GM18508 (cell line): Measurements from ENCODE around the gene TDRKH.

Source experiments
- ATAC-seq: cut with Tn5 transposase; IDR thresholded peaks from one replicate; pipeline ENCODE4 v1.9.1; 2021; ENCODE audit warnings: moderate number of reproducible peaks; ENCODE audit not compliant: insufficient read depth, unreplicated experiment

Gene TDRKH

DNA sequence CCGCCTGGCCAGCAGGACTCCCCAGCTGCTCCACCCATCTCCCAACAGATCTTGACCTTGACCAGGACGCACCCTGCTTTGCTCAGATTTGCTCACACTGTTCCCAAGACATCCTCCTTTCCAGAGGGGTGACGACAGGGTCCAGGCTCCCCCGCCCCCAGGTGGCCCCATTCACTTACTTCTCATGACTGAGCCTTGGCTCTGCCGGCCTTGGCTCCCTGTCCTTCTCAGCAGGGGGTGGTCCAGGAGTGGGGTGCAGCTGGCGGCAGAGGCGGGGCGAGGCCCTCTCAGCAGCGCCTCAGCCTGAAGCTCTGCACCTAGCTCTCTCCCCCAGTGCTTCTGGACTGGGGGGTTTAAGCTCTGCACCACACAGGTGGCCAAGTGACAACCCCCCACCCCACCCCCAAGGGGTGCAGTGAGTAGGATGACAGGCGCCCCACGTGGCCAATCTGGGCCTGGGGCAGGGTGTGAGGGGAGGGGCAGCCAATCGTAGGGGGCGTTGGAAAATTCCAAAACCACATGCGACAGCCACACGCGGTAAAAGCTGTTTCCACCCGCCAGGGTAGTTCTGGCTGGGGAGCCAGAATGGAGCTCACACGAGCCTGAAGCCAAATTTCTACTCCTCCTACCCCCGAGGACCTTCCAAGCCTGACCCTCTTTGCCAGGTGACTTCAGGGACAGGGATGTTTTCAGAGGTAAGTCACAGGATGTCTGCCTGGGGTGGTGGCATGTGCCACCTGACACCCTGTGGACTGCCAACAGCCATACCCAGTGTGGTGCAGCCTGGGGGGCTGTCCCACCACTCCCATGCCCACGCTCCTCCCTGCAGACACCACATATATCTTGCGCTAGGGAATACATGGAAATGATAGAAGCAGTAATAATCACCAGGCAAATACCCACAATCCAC lies 35.7 kb upstream of the TDRKH start:
- ATAC-seq: no peak

DNA sequence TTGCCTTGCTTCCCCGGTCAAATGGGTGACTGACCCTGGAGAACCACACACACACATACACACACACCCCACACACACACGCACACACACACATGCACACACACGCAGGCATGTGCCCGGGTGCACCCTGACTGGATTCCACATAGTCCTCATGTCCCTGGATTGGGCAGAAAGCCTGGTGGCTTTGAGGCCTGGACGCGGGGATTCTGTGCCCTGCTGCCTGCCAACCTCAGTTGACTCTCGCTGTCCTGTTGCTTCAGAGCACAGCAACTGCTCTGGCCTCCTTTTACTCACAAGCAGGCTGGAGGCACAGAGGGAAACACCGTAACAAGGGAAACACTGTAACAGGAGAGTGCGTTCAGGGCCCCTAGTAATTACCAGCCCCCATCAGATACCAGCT lies 34.9 kb upstream of the TDRKH start:
- no peak for ATAC-seq

DNA sequence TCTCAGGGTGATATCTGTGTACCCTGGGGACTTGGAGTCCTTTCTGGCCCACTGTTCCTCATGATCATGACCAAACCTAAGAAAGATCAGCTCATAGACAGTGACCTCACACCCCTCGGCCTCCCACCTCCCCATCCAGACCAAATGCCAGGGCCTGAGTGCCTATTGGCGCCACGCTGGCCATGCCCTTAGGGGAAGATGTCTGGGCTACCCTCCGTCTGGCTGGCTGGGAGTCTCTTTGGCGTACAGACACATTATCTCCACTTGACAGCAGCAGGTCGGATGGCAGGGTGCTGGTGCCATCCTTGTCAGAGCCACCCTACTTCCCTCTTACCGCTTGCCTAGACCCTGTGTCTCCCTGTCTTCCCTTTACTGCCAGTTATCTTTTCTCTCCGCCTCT lies 32.9 kb upstream of the TDRKH start:
- ATAC-seq: no peak

GRCh38 chr1:151822404-151822803 lies 32.1 kb upstream of the TDRKH start:
- no peak for ATAC-seq

DNA sequence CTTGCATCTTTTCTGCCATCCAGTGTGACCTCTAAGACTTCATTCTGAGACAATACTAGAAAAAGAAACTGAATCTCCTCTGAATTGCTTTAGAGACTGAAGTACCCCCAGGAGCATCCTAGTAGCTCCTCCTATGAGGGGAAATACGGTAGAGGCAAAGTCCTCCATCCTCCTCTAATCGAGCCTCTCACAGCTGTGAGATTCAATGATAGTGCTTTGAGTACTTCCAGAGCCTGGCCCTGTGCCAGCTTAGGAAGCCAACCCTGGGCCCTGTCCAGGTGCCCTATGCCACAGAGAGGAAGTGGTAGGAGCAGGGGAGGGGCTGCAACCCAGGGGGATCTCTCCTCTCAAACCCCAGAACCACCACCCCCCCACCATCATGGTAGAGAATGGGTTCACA lies 30.6 kb upstream of the TDRKH start:
- no peak for ATAC-seq

- no peak for ATAC-seq
Measured at GRCh38 chr1:151819976-151820623, 29.8 kb upstream of the TDRKH start.

DNA sequence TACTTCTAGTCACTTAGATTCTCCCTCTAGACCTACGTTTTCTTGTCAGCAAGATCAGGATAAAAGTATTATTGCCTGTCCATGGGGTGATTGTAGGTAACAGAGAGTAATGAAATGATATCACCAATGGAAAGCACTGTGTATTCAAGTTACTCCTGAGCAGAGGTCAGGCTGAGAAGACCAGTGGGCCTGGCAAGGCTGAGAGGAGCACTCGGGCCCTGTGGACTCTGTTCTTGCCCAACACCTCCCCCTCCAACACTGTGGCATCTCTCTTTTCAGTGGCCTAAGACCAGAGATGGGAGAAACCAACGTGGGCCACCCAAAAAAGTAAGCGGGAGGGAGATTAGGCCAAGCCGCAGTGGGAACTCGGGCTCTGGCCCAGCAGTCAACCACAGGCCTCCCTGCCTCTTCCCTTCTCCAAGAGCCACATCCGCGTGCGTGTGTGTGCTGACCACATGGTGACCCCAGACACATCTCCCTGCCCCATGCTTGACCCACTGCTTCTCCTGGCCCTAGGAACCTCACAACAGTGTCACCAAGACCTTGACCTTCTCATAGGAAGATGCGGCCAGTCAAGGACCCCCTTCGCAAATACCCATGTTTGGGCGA lies 29.0 kb upstream of the TDRKH start:
- no peak for ATAC-seq

DNA sequence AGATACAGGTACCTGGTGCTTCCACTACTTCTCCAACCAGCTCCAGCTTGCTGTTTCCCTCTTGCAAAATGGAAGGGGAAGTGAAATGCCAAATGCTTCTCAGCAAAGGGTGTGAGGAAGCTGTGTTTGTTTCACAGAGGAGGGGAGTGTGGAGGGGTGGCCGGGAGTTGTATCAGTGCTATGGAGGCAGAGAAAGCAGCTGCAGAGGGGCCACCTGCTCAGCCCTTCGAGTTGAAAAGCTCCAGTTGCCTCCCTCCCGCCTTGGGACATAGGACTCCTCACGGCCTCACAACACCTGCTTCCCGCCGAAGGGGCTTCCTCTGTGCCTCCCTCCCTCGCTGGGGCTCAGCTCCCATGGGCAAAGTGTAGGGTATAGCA lies 27.0 kb upstream of the TDRKH start:
- ATAC-seq: no peak

- no peak for ATAC-seq
Measured at GRCh38 chr1:151816548-151817352, 26.4 kb upstream of the TDRKH start.

DNA sequence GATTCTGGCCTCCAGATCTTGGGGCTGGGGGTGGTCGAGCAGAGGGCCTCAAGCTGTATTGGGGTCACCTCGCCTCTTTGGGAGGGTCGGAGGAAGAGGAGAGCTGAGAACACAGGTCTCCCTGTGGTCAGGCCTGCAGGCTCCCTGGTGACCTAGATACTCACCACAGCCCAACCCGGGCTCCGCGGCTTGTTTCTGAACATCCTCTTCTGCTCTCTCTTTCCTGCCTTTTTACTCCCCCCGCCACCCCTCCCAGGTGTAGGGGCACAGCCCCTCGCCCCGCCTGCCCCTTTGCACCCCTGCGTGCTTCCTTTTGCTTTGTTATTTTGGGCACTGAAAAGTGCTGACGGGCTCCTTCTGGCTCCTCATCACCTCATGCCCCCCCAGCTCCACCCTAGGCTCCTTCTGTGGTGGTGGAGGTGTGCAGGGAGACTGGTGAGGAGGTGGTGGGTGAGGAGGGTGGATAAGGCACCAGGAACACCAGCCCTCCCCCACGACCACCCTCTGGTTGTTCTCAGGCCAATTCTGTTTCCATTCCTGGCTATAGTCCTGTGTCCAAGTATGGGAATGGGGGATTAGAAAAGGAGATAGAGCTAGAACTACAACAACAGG lies 25.5 kb upstream of the TDRKH start:
- ATAC-seq: no peak

DNA sequence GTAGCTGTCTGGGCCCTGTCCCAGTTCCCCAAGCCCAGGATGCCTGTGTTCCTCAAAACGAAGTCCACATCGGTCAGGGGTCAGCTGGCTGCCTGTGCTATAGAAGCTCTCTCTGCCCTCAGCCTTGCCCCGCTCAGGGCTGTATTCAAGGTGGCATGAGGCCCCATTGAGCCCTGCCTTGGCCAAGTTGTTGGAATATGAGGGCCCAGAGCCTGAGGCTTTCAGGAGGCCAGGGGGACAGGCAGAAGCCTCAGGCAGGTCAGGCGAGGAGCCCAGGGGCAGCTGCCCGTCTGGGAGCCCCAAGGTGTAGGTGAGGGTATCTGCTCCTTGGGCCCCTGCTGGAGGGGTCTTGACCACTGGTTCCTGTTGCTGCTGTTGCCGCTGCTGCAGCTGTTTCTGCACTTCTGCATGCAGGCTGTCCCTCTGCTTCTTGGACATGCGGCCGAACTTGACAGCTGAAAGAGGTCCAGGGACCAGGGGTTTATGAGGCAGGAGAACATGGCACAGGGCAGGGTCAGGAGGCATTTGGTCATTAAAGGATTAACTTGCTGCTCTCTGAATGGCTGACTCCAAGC lies 24.8 kb upstream of the TDRKH start:
- no peak for ATAC-seq

GRCh38 chr1:151814426-151814825 lies 24.1 kb upstream of the TDRKH start:
- ATAC-seq: no peak

- no peak for ATAC-seq
Measured at GRCh38 chr1:151813271-151813977, 23.1 kb upstream of the TDRKH start.

- no peak for ATAC-seq
Measured at GRCh38 chr1:151811181-151811580, 20.9 kb upstream of the TDRKH start.

DNA sequence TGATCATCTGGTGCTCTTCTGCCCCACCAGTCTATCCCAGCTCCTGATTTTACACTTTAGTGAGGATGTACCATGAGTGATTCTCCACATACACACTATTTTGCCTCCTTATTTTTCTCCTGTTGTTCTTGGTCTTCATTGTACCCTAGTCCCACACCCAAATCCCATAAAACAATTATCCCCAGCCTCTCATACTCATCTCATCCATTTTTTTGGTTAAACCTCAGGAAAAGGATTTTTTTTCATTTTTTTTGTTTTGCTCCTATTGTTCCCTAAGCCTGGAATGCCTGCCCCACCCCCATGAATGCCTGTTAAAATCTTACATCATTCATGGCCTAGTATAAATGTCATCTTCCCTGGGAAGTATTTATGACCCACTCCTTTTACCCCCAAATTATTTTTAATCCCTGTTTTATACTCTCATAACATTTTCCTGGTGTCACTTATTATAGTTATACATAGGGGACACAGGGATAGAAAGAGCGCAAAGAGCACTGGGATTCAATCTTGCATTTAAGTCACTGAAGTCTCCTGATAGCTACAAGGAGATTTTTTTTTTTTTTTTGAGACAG lies 19.8 kb upstream of the TDRKH start:
- no peak for ATAC-seq

DNA sequence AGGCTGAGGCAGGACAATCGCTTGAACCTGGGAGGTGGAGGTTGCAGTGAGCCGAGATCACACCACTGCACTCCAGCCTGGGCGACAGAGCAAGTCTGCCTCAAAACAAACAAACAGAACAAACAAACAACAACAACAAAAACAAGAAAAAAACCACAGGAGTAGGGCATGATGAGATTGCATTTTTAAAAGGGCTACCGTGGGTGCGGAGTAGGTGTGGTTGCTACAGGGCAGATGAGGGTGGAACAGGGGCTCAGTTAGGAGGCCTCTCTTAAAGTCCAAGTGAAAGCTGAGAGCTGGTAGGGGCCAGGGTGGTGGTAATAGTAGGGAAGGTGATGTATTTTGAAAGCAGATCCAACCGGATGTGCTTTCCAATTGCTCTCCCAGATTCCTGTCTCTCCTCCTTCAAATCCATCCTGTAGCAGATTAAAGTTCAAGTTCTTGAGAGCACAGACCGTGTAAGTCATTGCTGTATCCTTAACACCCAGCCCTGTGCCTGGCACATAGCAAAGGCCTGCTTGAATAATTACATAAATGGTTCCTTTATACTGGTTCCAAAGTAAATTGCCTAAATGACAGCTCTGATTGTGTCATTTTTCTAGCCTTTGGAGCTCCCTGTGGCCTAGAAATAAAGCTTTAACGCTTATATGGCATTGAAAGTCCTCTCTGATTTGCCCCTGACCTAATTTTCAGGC lies 19.1 kb upstream of the TDRKH start:
- ATAC-seq: no peak

- ATAC-seq: no peak
Measured at GRCh38 chr1:151807766-151808165, 17.5 kb upstream of the TDRKH start.

DNA sequence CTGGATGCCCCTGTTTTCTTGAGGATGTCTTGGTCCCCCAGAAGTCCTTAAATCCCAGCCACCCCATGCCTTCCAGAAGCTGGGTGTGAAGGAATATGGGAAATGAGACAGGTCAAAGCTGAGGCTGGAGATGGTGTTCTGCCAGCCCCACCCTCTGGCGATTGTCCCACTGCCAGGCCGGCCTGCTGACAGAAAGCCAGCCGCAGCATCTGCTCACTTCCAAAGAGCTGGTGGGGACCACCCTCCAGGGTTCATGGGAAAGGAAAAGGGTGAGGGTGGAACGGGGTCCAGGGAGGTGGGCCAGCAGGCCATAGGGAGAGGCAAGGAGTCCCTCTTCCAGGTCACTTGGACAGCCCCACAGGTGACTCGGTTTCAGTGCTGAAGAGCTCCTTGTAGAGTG lies 16.8 kb upstream of the TDRKH start:
- ATAC-seq: no peak
